Esophagus (tissue), 2 donors: Measurements from ENCODE around the gene PCDH9. TPM values are rescaled to one million over a fixed set of nuclear protein-coding genes. Genes with fewer than 3 reads are reported as not detected.

Experiments used
- H3K27ac ChIP-seq, 2 donors: one replicate each; pipeline ENCODE4 v1.5.1; 2013; ENCODE audit warnings: low read depth in 2 of 2, mild to moderate bottlenecking in 2 of 2, inconsistent platforms in 1 of 2, low read length in 1 of 2, moderate library complexity in 1 of 2
- H3K27me3 ChIP-seq, 2 donors: one replicate each; pipeline ENCODE4 v1.6.1; 2013; ENCODE audit warnings: low read length in 2 of 2, control low read depth in 1 of 2, mild to moderate bottlenecking in 1 of 2; ENCODE audit not compliant: insufficient read depth in 2 of 2, control insufficient read depth in 1 of 2
- H3K36me3 ChIP-seq, 2 donors: one replicate each; pipeline ENCODE4 v1.6.1; 2013; ENCODE audit warnings: low read length in 1 of 2; ENCODE audit not compliant: control insufficient read depth in 2 of 2, insufficient read depth in 2 of 2
- H3K4me1 ChIP-seq, 2 donors: one replicate each; pipeline ENCODE4 v1.6.1; 2013; ENCODE audit warnings: low read length in 1 of 2; ENCODE audit not compliant: control insufficient read depth in 2 of 2, insufficient read depth in 2 of 2
- H3K4me3 ChIP-seq, 2 donors: one replicate each; pipeline ENCODE4 v1.5.1; 2013; ENCODE audit warnings: low read length in 2 of 2, mild to moderate bottlenecking in 2 of 2, low read depth in 1 of 2, moderate library complexity in 1 of 2
- H3K9me3 ChIP-seq, 2 donors: one replicate each; pipeline ENCODE4 v1.6.1; 2013; ENCODE audit warnings: mild to moderate bottlenecking in 2 of 2, low read depth in 1 of 2, low read length in 1 of 2, moderate library complexity in 1 of 2; ENCODE audit not compliant: control insufficient read depth in 2 of 2, insufficient read depth in 1 of 2
- WGBS, 2 donors: extraction: QIAGEN DNeasy Blood & Tissue Kit; methylation state at CpG; one replicate each; pipeline ENCODE4 v1.1.7; 2013; 5-methylcytosine and 5-hydroxymethylcytosine counted together
- polyA plus RNA-seq, 2 donors: library from polyadenylated mRNA; stranded (reverse); fragments of 200-250 nt; gene quantifications; one replicate each; pipeline ENCODE4 v1.2.3, GENCODE V29; 2013
- donor health status: healthy with polysubstance abuse.
- donor health status: Bipolar disorder and iron deficiency.

PCDH9 gene
- polyA plus RNA-seq, 2 donors: 0.12 to 0.14 TPM

GRCh38 chr13:67150608-67151007, 79.5 kb downstream of the PCDH9 start:
- no peaks in the 10 kb centered on the region for H3K27me3 ChIP-seq
- WGBS, 2 donors: 55 to 57% methylated on average over 1 of the region's 1 CpG
- H3K36me3 ChIP-seq: no peaks in the 10 kb centered on the region
- no peaks in the 10 kb centered on the region for H3K9me3 ChIP-seq
- no peaks in the 10 kb centered on the region for H3K4me1 ChIP-seq
- no peak overlapping the region for H3K27ac ChIP-seq
- H3K4me3 ChIP-seq: no peak overlapping the region

DNA sequence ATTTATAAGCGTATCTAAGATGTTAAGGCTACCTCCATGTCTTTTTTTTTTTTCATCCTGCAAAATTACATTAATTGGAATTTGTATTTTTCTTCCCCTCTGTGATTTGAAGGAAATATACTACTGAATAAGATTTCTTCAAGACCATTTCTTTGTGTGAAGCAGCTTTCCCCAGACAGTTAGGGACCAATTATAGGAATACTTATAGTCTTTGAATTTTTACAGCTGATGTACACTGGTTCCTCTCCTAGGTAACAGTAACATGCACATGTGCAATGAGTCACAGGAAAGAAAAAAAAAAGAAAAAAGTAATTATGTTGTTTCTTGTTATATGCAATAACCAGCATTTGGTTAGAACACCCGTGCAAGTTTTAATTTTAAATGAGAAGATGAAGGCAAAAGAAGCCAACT, 82.0 kb downstream of the PCDH9 start:
- no peaks in the 10 kb centered on the region for H3K4me1 ChIP-seq
- no peaks in the 10 kb centered on the region for H3K27me3 ChIP-seq
- no peaks in the 10 kb centered on the region for H3K9me3 ChIP-seq
- H3K4me3 ChIP-seq: no peak overlapping the region
- WGBS, 2 donors: 59 to 68% methylated on average over 2 of the region's 2 CpGs
- H3K27ac ChIP-seq: no peak overlapping the region
- H3K36me3 ChIP-seq: no peaks in the 10 kb centered on the region

GRCh38 chr13:67147342-67148133, 82.6 kb downstream of the PCDH9 start:
- Histone ChIP-seq H3K36me3 (no peaks in the 10 kb centered on the region), H3K9me3 (no peaks in the 10 kb centered on the region), H3K4me1 (no peaks in the 10 kb centered on the region), H3K27ac (peak overlapping the region in 1 of 2 donors; percentile 22), H3K27me3 (no peaks in the 10 kb centered on the region), H3K4me3 (no peak overlapping the region)
- 55 to 59% methylated on average over 6 of the region's 6 CpGs for WGBS, 2 donors

- H3K9me3 ChIP-seq: no peaks in the 10 kb centered on the region
Observed at GRCh38 chr13:67146523-67147130, 83.5 kb downstream of the PCDH9 start.

GRCh38 chr13:67145950-67146349, 84.2 kb downstream of the PCDH9 start:
- Histone ChIP-seq H3K9me3 (no peaks in the 10 kb centered on the region), H3K27me3 (no peaks in the 10 kb centered on the region), H3K36me3 (no peaks in the 10 kb centered on the region), H3K27ac (no peak overlapping the region), H3K4me3 (no peak overlapping the region), H3K4me1 (no peaks in the 10 kb centered on the region)
- WGBS, 2 donors: 44 to 51% methylated on average over 1 of the region's 1 CpG

More at GRCh38 chr13:67146523-67147130, 83.5 kb downstream of the PCDH9 start:
- no peak overlapping the region for H3K4me3 ChIP-seq
- whole genome bisulfite sequencing, 2 donors: 67 to 70% methylated on average over 4 of the region's 4 CpGs
- no peaks in the 10 kb centered on the region for H3K4me1 ChIP-seq
- H3K36me3 ChIP-seq: no peaks in the 10 kb centered on the region
- no peak overlapping the region for H3K27ac ChIP-seq
- no peaks in the 10 kb centered on the region for H3K27me3 ChIP-seq

DNA sequence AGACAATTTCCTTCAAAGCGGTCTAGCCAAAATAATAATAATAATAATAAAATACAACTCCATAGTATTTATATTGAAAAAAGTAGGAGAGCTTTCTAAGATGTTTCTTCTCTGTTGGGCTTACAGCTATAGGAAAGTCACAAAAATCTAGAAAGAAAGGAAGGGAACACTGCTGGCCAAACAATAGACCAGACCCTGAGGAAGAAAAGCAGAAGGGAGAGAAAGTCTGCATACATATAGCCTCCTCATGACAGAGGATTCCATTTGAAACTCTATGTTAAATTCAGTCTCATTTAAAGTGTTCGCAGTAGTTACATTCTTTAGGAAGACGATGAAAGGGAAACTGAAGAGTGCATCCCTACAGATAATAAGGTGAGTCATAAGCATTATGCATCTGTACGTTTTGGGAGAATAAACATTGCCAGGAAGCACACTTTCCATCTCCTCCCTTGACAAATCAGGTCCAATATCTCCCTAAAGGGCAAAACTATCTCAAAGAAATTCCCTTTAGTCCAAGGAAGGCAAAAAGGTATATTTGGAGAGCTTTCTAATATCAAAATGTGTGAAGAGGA, 86.5 kb downstream of the PCDH9 start:
- Histone ChIP-seq H3K27me3 (no peaks in the 10 kb centered on the region), H3K4me3 (no peak overlapping the region), H3K9me3 (no peaks in the 10 kb centered on the region), H3K27ac (no peak overlapping the region), H3K4me1 (no peaks in the 10 kb centered on the region), H3K36me3 (no peaks in the 10 kb centered on the region)
- WGBS, 2 donors: 70 to 74% methylated on average over 4 of the region's 4 CpGs

GRCh38 chr13:67140006-67140405, 90.1 kb downstream of the PCDH9 start:
- H3K4me3 ChIP-seq: no peak overlapping the region
- H3K27ac ChIP-seq: no peak overlapping the region
- WGBS, 2 donors: 65 to 84% methylated on average over 2 of the region's 2 CpGs
- H3K9me3 ChIP-seq: no peaks in the 10 kb centered on the region
- H3K27me3 ChIP-seq: no peaks in the 10 kb centered on the region
- no peaks in the 10 kb centered on the region for H3K36me3 ChIP-seq
- no peaks in the 10 kb centered on the region for H3K4me1 ChIP-seq

DNA sequence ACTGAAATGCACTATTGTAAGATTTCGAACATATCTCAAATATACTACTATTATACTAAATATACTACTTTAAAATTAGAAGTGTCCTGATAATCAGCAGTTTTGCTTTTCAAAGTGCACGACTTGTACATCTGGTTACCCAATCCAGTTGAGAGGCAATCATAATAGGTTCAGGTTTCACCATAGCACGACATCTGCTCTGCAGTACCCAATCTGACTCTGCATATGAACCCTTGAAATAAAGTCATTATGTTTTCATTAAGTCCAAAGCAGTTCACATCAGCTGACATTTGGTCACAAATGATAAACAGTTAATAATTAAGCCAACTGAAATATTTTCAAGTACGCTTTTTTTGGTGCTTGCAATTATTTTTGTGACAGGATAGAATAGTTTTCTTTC, 90.6 kb downstream of the PCDH9 start:
- no peak overlapping the region for H3K27ac ChIP-seq
- H3K36me3 ChIP-seq: no peaks in the 10 kb centered on the region
- H3K4me1 ChIP-seq: no peaks in the 10 kb centered on the region
- no peak overlapping the region for H3K4me3 ChIP-seq
- H3K9me3 ChIP-seq: no peaks in the 10 kb centered on the region
- no peaks in the 10 kb centered on the region for H3K27me3 ChIP-seq
- WGBS, 2 donors: 76 to 84% methylated on average over 4 of the region's 4 CpGs

DNA sequence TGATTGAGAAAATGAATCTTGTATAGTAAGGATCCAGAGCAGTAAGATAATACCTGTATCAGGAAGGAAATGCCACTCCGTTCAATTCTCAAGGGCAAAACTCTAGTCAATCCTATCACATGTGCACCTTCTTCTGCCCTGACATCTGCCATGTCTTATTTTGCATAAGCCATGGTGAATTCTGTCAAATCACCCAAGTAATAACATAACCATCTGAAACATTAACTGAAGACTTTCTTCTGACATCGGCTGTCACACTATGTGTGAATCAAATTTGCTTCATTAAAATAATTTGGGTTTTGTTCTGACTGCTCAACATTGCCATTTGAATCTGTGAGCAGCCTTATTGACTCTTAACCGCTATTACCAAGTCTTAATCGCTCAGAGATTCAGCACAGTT, 91.2 kb downstream of the PCDH9 start:
- no peaks in the 10 kb centered on the region for H3K9me3 ChIP-seq
- 90 to 92% methylated on average over 4 of the region's 4 CpGs for WGBS, 2 donors
- no peaks in the 10 kb centered on the region for H3K4me1 ChIP-seq
- H3K36me3 ChIP-seq: no peaks in the 10 kb centered on the region
- no peak overlapping the region for H3K4me3 ChIP-seq
- H3K27me3 ChIP-seq: no peaks in the 10 kb centered on the region
- H3K27ac ChIP-seq: no peak overlapping the region
